GM19023 (cell line): ENCODE data around the gene SNX22.
"Not testable (repeated sequence)": the region's sequence is repeated elsewhere in the genome, so short reads cannot be mapped to it uniquely, and the experiment has no call there.

Experiments used
- ATAC-seq: cut with Tn5 transposase; IDR thresholded peaks from one replicate; pipeline ENCODE4 v1.9.1; 2021; ENCODE audit warnings: mild to moderate bottlenecking, moderate library complexity; ENCODE audit not compliant: unreplicated experiment

Gene SNX22

DNA sequence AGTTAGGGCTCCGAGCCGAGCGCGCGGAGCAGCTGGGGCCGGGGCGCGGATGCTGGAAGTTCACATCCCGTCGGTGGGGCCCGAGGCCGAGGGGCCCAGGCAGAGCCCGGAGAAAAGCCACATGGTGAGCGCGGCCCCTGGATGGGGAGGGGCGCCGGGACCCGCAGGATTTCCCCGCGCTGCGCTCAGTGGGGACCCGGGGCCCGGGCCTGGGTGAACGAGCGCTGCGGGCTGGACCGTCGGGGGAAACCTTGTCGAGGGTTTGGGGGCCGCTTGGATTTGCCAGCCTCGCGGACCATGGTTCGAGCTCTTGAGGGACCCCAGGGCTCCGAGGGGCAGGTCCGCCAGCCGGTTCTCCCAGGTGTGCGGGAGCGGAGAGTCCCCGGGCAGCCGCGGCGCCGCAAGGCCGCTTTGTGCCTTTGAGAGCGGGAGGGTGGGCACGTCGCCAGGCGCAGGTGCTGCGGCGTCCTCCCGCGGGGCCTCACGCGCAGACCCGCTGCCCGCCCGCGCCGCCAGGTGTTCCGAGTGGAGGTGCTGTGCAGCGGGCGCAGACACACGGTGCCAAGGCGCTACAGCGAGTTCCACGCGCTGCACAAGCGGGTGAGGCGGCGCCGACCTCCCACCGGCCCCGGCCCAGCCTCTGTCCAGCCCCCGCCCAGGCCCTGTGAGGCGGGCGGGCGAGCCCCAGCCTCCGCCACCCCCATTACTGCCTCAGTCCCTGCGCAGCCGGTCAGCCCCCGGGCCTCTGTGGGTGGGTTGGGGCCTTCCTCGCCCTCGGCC, at the start of gene SNX22:
Gene SNX22, plus strand, starts transcription at position 5 of the 780 bp plus-strand sequence. Its CDS starts 45 bp downstream, at position 50.
- ATAC-seq, result peak; percentile 16

DNA sequence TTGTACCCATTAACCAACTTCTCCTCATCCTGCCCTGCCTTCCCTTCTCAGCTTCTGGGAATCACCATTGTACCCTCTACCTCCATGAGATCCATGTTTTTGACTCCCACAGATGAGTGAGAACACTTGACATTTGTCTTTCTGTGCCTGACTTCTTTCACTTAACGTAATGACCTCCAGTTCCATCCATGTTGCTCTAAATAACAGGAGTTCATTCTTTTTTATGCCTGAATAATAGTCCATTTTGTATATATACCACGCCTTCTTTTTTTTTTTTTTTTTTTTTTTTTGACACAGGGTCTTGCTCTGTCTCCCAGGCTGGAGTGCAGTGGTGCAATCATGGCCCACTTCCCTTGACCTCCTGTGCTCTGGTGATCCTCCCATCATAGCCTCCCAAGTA, 49.0 kb upstream of the SNX22 start:
- ATAC-seq, result no peak

DNA sequence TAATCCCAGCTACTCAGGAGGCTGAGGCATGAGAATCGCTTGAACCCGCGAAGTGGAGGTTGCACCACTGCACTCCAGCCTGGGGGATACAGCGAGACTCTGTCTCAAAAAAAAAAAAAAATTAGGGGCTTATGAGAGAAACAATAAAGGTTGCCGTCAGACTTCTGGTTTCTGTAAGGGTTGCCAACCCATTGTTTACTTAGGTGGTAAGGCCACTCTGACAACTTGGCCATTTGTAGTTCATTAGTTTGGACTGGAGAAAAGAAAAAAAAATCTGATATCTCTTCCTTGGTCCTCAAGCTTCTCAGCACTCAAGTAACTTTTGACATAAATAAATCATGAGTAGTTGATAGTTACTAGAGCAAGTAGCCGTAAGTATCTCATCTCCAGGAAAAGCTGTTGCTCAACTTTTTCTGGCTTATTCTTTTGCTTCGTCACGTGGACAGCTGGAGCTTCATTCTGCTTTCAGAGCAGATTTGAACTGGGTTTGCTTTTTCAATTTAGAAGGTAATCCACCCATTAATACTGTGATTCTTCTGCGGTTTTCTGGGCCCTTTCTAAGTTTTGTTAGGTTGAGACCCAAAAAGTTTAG, 46.3 kb upstream of the SNX22 start:
- no peak for ATAC-seq

DNA sequence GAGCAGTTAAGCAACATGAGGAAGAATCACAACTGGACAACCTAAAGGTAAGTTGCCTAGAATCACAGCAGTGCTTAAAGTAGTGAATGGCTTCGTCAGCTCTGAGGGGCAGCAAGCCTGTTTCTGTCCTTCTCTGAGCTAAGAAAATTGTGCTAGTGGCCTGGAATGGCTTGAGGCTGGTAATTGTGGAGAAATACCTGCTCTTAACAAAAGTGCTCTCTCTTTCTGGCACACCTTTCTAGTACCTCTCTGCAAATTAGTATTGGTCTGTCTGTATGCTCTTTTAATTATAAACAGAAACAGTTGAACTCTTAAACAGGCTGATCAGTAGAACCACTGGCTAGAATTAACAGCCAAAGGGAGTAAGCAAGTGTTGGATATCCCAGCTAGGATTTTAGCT, 44.2 kb upstream of the SNX22 start:
- ATAC-seq, result no peak

DNA sequence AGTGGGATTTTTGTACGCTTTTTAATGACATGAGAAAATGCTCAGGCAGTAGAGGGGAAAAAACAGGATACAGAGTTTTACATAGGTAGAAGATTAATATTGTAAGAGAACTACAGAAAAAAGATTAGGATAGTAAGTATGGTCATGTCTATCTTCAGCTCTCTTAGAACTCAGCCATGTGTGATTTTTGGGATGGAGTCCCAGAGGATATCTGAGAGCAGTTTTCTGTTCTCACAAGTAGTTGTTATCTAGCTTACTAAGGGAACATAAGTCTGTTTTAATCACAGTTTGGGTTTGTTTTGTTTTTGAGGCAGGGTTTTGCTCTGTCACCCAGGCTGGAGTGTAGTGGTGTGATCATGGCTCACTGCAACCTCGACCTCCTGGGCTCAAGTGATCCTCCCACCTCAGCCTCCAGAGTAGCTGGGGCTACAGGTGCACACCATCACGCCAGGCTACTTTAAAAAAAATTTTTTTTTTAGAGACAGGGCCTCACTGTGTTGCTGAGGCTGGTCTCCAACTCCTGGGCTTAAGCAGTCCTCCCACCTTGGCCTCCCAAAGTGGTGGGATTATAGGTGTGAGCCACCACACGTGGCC, 41.3 kb upstream of the SNX22 start:
- not testable (repeated sequence) for ATAC-seq

DNA sequence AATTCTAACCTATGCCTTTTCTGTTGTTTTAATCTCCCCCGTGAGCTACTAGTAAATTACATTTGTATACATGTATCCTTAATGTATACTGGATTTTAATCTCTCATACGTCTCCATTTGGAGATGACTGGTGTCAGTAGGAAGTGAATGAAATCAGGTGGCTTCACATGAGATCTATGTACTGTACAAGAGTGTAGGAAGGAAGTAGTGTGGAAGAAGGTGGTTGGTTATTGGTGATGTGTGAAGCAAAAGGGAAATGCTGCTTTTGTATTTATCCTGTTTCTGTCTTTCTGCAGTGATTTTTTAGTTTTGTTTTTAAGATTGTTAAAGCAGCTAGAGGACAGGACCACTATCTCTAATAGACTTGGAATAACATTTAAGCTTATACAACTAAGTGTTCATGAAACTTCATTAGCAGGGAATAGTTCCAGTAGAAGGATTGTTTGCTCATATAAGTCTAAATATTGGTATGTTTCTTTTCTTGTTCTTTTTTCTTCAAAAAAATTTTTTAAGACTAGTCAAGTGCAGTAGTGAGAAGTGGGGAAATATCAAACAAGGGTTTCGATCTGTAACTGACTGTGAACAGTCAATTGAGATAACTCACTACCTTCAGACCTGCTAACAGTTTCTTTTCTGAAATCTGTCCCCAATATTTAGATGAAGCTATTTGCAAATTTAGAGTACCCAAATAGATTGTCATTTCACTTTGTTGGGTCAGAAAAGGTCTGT, 40.4 kb upstream of the SNX22 start:
- ATAC-seq, result no peak

DNA sequence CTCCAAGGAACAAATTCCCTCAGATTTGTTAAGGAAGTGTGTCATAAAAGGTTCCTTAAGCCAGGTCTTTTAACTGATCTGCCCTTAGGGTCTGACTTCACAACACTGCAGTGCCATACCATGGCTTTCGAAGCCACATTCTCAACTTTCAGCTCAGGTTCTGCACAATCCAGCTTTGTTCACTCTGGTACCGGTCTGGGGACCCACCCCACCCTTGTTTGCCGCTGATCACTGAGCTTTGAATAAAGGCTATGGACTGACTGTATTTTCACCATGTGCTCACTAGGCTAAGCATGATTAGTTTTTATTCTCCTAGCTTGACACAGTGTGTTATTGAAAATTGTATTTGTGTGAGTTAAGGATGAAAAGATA, 39.9 kb upstream of the SNX22 start:
- no peak for ATAC-seq

DNA sequence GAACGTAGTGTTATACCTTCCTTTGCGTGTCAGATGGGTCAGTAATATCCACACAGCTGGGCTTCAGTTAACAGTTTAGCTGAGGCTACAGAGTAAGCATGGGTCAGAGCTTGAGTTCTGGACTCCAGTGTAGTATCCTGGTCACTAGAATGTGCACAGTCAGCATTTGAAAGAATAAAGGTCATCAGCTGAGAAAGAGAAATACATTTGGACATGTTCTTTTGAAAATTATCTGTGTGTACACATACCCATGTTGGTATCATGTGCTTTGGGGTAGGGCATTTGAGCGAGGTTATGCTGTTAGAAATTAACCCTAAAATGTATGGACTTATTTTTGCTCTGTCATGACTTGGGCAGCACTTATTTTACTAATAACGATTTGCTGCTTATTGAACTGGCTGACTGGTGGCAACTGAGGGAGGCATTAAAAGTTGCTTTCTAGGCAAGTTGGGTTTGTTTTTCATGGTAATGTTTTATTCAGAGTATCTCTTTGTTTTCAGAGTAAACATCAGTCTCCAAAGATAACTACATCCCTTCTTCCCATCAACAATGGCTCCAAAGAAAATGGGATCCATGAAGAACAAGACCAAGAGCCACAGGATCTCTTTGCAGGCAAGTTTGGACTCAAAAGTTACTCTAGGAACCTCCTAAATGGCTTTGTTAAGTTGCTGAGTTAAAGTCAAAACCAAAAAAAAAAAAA, 39.3 kb upstream of the SNX22 start:
- ATAC-seq, result no peak

DNA sequence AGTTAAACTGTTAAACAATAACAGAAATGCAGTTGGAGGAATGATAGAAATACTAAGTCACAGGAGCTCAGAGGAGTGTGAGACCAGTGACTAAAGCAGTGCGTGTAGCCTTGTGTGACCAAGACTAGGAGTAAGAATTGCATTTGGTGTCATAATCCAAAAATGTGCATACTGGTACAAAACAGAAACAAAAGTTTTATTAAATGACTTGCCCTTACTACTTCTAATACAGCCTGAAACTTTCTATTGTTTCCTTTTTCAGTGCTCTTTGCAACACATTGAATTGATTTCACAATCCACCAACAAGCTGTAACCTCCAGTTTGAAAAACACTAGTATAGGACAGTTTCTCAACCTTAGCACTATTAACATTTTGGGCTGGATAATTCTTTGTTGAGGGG, 38.6 kb upstream of the SNX22 start:
- no peak for ATAC-seq

DNA sequence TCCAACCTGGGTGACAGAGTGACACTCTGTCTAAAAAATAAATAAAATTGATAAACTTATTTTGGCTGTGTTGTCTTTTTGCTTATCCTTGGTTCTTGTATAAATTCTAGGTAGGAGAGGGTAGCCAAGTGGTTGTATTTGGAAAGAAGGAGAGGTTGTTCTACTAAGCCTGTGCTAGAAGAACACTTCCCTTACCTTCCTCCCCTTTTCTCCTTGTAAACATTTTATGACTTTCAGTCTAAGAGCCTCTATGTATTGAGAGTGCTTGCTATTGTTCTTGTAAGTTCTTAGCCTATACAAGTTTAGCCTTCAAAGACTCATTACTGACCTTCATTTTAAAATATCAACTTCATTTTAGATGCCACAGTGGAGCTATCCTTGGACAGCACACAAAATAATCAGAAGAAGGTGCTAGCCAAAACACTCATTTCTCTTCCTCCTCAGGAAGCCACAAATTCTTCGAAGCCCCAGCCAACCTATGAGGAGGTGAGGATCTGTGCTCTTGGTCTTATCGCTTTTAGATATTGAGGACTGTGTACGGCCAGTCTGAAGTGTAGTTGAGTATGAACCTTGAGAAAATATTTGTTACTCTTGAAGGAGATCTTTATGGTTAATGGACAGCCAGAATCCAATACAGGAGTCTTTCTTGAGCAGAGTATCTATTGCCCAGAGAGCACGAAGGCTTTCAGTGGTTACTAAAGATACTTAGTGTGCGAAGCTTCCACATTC, 33.6 kb upstream of the SNX22 start:
- no peak for ATAC-seq

DNA sequence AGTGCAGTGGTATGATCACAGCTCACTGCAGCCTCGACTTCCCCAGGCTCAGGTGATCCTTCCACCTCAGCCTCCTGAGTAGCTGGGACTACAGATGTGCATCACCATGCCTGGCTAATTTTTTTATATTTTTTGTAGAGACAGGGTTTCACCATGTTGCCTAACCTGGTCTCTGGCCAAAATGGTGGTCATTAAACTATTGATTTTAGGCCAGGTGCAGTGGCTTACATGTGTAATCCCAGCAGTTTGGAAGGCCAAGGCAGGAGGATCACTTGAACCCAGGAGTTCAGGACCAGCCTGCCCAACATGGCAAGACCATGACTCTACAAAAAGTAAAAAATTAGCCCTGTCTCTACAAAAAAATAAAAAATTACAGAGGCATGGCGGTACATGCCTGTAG, 31.2 kb upstream of the SNX22 start:
- not testable (repeated sequence) for ATAC-seq

DNA sequence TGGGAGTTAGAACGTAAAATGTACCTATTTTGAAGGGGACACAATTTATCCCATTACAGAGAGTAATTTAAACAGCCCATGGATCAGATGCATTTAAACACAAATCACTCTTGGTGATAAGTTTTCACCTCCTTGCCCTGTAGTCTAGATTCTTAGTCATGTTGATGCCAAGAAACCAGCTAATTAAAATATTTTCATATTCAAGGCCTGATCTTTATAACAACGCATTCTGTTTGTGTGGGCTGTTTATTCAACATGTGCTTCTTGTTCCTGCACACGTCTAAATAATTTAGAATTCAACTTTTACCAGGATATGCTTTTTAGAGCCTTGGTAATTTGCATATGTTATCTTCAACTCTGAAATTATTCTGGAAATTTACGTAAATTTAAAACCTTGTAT, 29.9 kb upstream of the SNX22 start:
- no peak for ATAC-seq

DNA sequence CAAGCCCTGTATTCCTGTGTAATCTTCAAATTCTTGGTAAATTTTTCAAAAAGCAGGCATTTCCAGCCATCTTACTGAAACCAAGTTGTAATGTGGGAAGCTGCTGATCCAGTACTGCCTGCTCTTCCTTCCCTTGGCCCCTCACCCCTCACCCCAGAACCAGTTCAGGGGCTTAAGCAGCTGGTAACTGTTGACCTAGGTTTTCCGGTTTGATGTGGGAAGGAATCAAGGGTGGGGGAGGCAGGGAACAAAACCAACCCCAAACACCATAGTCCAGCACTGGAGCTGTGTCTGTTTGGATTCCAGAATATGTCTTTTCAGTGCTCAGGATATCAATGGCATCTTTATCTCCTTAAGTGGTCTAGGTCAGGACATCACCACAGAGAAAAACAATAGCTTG, 29.1 kb upstream of the SNX22 start:
- no peak for ATAC-seq

DNA sequence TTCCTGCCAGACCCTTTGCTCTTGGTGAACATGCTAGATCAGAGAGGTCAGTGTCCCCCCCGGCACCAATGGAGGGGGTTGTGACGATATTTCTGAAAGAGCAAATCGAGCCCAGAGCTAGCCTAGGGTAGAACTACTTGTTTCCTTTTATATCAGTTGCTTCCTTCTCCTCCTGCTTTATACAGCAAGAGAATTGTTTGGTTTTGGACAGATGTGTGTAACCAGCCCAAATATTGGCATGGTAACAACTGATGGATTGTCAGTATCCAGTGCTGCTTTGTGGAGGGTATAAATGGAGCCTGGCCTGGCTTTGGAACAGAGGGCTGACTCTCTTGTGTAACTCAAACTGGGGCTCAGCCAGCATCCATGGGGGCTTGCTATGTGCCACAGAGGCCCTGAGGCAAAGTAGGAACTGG, 28.6 kb upstream of the SNX22 start:
- no peak for ATAC-seq

DNA sequence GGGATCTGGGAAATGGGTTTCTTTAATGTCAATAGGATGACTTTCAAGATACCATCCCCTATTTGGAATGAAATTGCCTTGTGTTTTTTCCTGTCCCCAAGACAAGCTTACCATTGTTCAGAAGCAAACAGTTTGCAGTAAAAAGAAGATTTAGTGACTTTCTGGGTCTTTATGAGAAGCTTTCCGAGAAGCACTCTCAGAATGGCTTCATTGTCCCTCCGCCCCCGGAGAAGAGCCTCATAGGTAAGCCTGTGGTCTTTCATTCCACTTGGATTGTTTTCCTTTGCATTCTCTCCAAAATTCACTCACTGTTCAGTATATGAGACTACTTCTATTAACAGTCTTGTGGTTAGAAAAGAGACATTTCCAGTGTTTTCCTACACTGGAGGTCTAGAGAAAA, 25.6 kb upstream of the SNX22 start:
- ATAC-seq, result no peak

DNA sequence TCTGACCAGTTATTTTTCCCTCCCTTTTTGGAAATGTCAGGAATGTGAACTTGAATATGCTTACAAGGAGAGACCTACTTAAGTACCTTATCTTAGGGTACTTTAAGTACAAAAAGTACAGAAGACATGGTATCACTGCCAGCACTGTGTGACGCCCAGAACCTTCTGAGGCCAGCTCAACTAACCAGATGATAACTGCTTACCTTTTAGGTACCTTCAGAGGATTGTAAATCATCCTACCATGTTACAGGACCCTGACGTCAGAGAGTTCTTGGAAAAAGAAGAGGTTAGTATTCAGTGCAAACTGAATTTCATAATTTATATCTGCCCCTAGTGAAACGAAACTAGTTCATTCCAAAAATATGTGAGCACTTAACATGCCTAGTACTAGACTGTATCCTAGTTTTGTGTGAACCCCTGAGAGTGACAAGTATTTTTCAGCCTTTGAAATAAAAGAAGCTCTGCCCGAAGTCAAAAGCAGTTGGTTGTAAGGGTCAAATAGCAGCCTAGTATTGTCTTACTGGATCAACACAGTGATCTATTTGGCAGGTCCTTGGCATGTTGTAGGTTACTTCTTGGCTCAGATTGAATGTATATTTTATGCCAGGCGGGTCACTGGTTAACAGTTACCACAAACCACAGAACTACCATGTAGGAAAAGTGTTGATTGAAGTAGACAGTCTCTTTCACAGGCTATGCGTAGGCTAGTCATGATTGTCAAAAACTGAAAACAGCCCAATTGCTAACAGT, 23.8 kb upstream of the SNX22 start:
- no peak for ATAC-seq

DNA sequence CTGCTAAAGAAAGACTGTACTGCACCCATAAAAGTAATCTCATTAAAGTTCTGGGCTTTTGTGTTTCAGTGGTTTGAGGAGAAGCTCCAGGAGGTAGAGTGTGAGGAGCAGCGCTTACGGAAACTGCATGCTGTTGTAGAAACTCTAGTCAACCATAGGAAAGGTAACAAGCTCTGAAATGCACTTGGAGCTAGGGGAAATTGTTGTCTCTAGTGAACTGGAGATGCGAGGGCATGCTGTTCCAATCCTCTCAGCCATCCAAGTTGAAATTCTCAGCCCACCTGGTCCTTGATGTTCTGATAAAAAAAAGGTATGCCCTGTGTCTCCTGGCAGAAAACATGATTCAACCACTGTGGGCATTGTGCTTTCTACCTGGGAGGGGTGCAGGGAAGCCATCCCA, 21.4 kb upstream of the SNX22 start:
- no peak for ATAC-seq

DNA sequence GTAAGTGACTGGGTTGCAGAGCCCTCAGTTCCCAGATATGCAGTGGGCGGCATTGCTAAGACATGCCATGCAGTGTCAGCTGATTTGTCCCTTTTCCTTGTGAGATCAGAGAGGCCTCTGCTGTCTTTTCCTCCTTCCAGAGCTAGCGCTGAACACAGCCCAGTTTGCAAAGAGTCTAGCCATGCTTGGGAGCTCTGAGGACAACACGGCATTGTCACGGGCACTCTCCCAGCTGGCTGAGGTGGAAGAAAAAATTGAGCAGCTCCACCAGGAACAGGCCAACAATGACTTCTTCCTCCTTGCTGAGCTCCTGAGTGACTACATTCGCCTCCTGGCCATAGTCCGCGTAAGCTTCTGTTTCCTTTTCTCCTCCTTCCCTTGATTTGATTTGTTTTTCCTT, 20.0 kb upstream of the SNX22 start:
- ATAC-seq, result no peak

DNA sequence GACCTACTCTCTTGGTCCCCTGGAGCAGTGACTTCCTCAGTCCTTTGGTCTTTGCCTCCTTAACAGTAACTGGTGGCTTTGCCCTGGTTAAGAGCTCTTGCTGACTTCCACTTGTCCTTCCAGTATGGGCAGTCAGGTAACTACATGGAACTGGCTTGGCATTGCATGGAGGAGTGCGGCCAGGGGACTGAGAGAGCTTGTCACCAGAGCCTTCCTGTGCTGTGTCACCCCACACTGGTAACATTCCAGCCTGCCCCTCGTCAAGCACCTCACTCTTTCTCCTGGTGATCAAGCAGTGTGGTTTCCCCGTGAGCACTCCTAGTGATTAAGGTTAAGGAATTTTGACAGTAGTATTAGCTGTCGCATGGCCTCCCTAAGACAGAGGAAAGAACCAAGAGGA, 19.3 kb upstream of the SNX22 start:
- no peak for ATAC-seq
